H1 (cell line): ENCODE data around the gene CRYBA4. TPM values are rescaled to one million over a fixed set of nuclear protein-coding genes. Genes with fewer than 3 reads are reported as not detected.
A peak's percentile ranks its signal among the peaks of the same experiment; 100 is the strongest.

Source experiments
- CTCF ChIA-PET: fragments of 300-600 bp; sonication (Branson Sonifier 250); formaldehyde crosslinking; loops from one replicate; lab custom pipeline; 2021; ENCODE audit not compliant: partially characterized antibody; lab: Charles Lee
- POLR2A ChIA-PET: fragments of 300-600 bp; sonication (Branson Sonifier 250); formaldehyde crosslinking; loops from one replicate; lab custom pipeline; 2021; ENCODE audit warnings: inconsistent platforms; ENCODE audit not compliant: partially characterized antibody; lab: Charles Lee
- DNase-seq, 2 experiments: peaks; one replicate each; pipeline versions ENCODE4 v3.0.0 to v3.0.0-alpha.2; 2010 to 2022; ENCODE audit warnings: low spot score in 2 of 2, low read depth in 1 of 2, mixed read lengths in 1 of 2
- FAIRE-seq: peaks from 2 replicates; lab custom pipeline; 2011; peaks lifted over from hg19 to GRCh38; lab: Jason Lieb, UNC
- H2AFZ ChIP-seq: 2 replicates; pipeline ENCODE4 v1.8.1; 2012; ENCODE audit warnings: low read length, inconsistent platforms
- H2AK5ac ChIP-seq: 2 replicates; pipeline ENCODE4 v1.6.1; 2013; ENCODE audit warnings: low read depth, low read length
- H2BK120ac ChIP-seq: replicated peaks from 2 replicates; pipeline ENCODE3; 2013; ENCODE audit warnings: low read depth, low read length, inconsistent platforms
- H2BK12ac ChIP-seq: 2 replicates; pipeline ENCODE4 v1.6.1; 2013; ENCODE audit warnings: low read depth, low read length
- H2BK15ac ChIP-seq: 2 replicates; pipeline ENCODE4 v1.6.1; 2013; ENCODE audit warnings: low read length
- H2BK20ac ChIP-seq: 2 replicates; pipeline ENCODE4 v1.6.1; 2013; ENCODE audit warnings: low read length
- H2BK5ac ChIP-seq: 2 replicates; pipeline ENCODE4 v1.6.1; 2013; ENCODE audit warnings: low read depth, low read length
- H3K14ac ChIP-seq: 2 replicates; pipeline ENCODE4 v1.6.1; 2013; ENCODE audit warnings: inconsistent platforms; ENCODE audit not compliant: insufficient read length
- H3K18ac ChIP-seq: 2 replicates; pipeline ENCODE4 v1.6.1; 2013; ENCODE audit warnings: low read length; ENCODE audit errors: extremely low read depth
- H3K23ac ChIP-seq: 2 replicates; pipeline ENCODE4 v1.6.1; 2013; ENCODE audit warnings: inconsistent platforms; ENCODE audit not compliant: insufficient read length
- H3K23me2 ChIP-seq: 2 replicates; pipeline ENCODE4 v1.6.1; 2013; ENCODE audit warnings: low read depth, low read length
- H3K27ac ChIP-seq: 2 replicates; pipeline ENCODE4 v1.6.1; 2011; ENCODE audit warnings: low read depth, low read length, inconsistent platforms
- H3K27me3 ChIP-seq, 4 experiments: replicated peaks in 1 of 4; 1 replicate in 1 of 4; 2 replicates in 3 of 4; pipeline versions ENCODE4 v1.6.1 to v1.8.1; 2011 to 2013; ENCODE audit warnings: low read length in 3 of 4, mild to moderate bottlenecking in 3 of 4, inconsistent platforms in 2 of 4, mixed read lengths in 2 of 4, moderate library complexity in 1 of 4; ENCODE audit not compliant: control insufficient read depth in 3 of 4, insufficient read depth in 3 of 4; ENCODE audit errors: extremely low read depth in 1 of 4
- H3K36me3 ChIP-seq, 4 experiments: 2 replicates each; pipeline versions ENCODE4 v1.6.1 to v1.8.1; 2011 to 2013; ENCODE audit warnings: mild to moderate bottlenecking in 4 of 4, low read length in 3 of 4, moderate library complexity in 2 of 4, control low read depth in 1 of 4, inconsistent platforms in 1 of 4; ENCODE audit not compliant: insufficient read depth in 4 of 4, control insufficient read depth in 2 of 4
- H3K4ac ChIP-seq: replicated peaks from 2 replicates; pipeline ENCODE3; 2013; ENCODE audit warnings: low read length, low read depth, mixed read lengths, inconsistent platforms; ENCODE audit not compliant: insufficient read length
- H3K4me1 ChIP-seq, 4 experiments: replicated peaks in 1 of 4; 1 replicate in 1 of 4; 2 replicates in 3 of 4; pipeline versions ENCODE4 v1.6.1 to v1.8.1; 2011 to 2013; ENCODE audit warnings: low read length in 3 of 4, inconsistent platforms in 2 of 4, mixed read lengths in 1 of 4; ENCODE audit not compliant: insufficient read depth in 4 of 4, control insufficient read depth in 3 of 4
- H3K4me2 ChIP-seq, 2 experiments: 2 replicates each; pipeline versions ENCODE4 v1.6.1 to v1.8.1; 2011 to 2013; ENCODE audit warnings: low read depth in 2 of 2, low read length in 2 of 2, control low read depth in 1 of 2, inconsistent platforms in 1 of 2, mild to moderate bottlenecking in 1 of 2; ENCODE audit not compliant: insufficient read depth in 1 of 2
- H3K4me3 ChIP-seq, 4 experiments: fragments of 200-600, 300-600 bp in 1 of 4; sonication (generic), shearing (Covaris generic), sonication (Bioruptor Twin) in 1 of 4; 2 replicates each; pipeline versions ENCODE4 v1.5.1 to v1.8.1; 2011 to 2016; ENCODE audit warnings: low read length in 4 of 4, low read depth in 3 of 4, control low read depth in 2 of 4, inconsistent platforms in 2 of 4, mild to moderate bottlenecking in 2 of 4, mixed read lengths in 1 of 4, moderate library complexity in 1 of 4; ENCODE audit not compliant: insufficient read depth in 2 of 4; ENCODE audit errors: extremely low read depth in 1 of 4
- H3K56ac ChIP-seq: replicated peaks from 2 replicates; pipeline ENCODE3; 2013; ENCODE audit warnings: low read depth, mild to moderate bottlenecking, mixed read lengths, low read length, inconsistent platforms; ENCODE audit not compliant: insufficient read length
- H3K79me1 ChIP-seq: 2 replicates; pipeline ENCODE4 v1.6.1; 2013; ENCODE audit warnings: low read depth, low read length, control low read depth
- H3K79me2 ChIP-seq, 2 experiments: 2 replicates each; pipeline versions ENCODE4 v1.6.1 to v1.8.1; 2012 to 2013; ENCODE audit warnings: low read length in 2 of 2, mild to moderate bottlenecking in 2 of 2, inconsistent platforms in 1 of 2; ENCODE audit not compliant: insufficient read depth in 2 of 2, control insufficient read depth in 1 of 2
- H3K9ac ChIP-seq, 4 experiments: replicated peaks in 1 of 4; 1 replicate in 1 of 4; 2 replicates in 3 of 4; pipeline versions ENCODE4 v1.6.1 to v1.8.1; 2011 to 2013; ENCODE audit warnings: low read depth in 3 of 4, low read length in 3 of 4, control low read depth in 2 of 4, mild to moderate bottlenecking in 2 of 4, moderate library complexity in 2 of 4, inconsistent platforms in 1 of 4; ENCODE audit errors: extremely low read depth in 1 of 4
- H3K9me3 ChIP-seq, 2 experiments: 2 replicates each; pipeline versions ENCODE4 v1.6.1 to v1.8.1; 2012 to 2013; ENCODE audit warnings: mild to moderate bottlenecking in 2 of 2, moderate library complexity in 2 of 2, control low read depth in 1 of 2, inconsistent platforms in 1 of 2, low read depth in 1 of 2, low read length in 1 of 2, mixed read lengths in 1 of 2; ENCODE audit not compliant: insufficient read depth in 2 of 2
- H4K20me1 ChIP-seq, 2 experiments: replicated peaks in 1 of 2; 2 replicates each; pipeline versions ENCODE3 to v1.8.1; 2011 to 2013; ENCODE audit warnings: inconsistent platforms in 2 of 2, low read length in 2 of 2, mild to moderate bottlenecking in 1 of 2; ENCODE audit not compliant: insufficient read depth in 2 of 2, control insufficient read depth in 1 of 2
- H4K5ac ChIP-seq: 2 replicates; pipeline ENCODE4 v1.6.1; 2013; ENCODE audit warnings: low read length, low read depth, mixed read lengths, inconsistent platforms; ENCODE audit not compliant: insufficient read length
- H4K8ac ChIP-seq: 2 replicates; pipeline ENCODE4 v1.8.0; 2013; ENCODE audit warnings: mild to moderate bottlenecking, moderate library complexity, low read length, inconsistent platforms; ENCODE audit not compliant: insufficient read depth; ENCODE audit errors: extremely low read depth
- H4K91ac ChIP-seq: replicated peaks from 2 replicates; pipeline ENCODE3; 2013; ENCODE audit warnings: low read length, mixed read lengths, inconsistent platforms; ENCODE audit not compliant: insufficient read length
- ATF2 ChIP-seq: IDR thresholded peaks from 2 replicates; pipeline ENCODE4 v1.6.1; 2012; ENCODE audit warnings: low read length, inconsistent platforms
- E2F6 ChIP-seq: IDR thresholded peaks from 2 replicates; pipeline ENCODE4 v1.6.1; 2012; ENCODE audit warnings: inconsistent platforms
- HDAC6 ChIP-seq: IDR thresholded peaks from one replicate; pipeline ENCODE4 v1.7.1; 2012; ENCODE audit warnings: low read depth, mild to moderate bottlenecking, inconsistent platforms, low read length, moderate library complexity
- JUND ChIP-seq: IDR thresholded peaks from 2 replicates; pipeline ENCODE4 v1.6.1; 2011; ENCODE audit warnings: mild to moderate bottlenecking, improper control_type of control experiment, low read length
- NRF1 ChIP-seq: IDR thresholded peaks from 2 replicates; pipeline ENCODE4 v1.6.1; 2011; ENCODE audit warnings: mild to moderate bottlenecking, low read depth, low read length, improper control_type of control experiment
- RAD21 ChIP-seq, 2 experiments: IDR thresholded peaks in 1 of 2; conservative IDR thresholded peaks in 1 of 2; 2 replicates each; pipeline ENCODE4 v1.6.1; 2011; ENCODE audit warnings: low read depth in 2 of 2, low read length in 2 of 2, improper control_type of control experiment in 1 of 2, inconsistent platforms in 1 of 2, mild to moderate bottlenecking in 1 of 2, moderate library complexity in 1 of 2
- RNF2 ChIP-seq: fragments of 200-900, 300-1000 bp; sonication (generic); IDR thresholded peaks from 2 replicates; pipeline ENCODE4 v1.7.1; 2016; ENCODE audit warnings: borderline replicate concordance, low read depth, mild to moderate bottlenecking, antibody characterized with exemption, low read length; ENCODE audit not compliant: poor library complexity, severe bottlenecking; ENCODE audit errors: missing control alignments
- USF2 ChIP-seq: IDR thresholded peaks from 2 replicates; pipeline ENCODE4 v1.6.1; 2011; ENCODE audit warnings: low read length, improper control_type of control experiment
- WGBS, 2 experiments: shearing (Covaris generic) in 1 of 2; methylation state at CpG; one replicate each; pipeline versions ENCODE4 v1.1.6 to v1.1.7; 2013 to 2015; ENCODE audit warnings: low lambda C conversion rate in 2 of 2, mixed read lengths in 2 of 2, inconsistent platforms in 1 of 2, low coverage in 1 of 2, missing lambda C conversion rate in 1 of 2; ENCODE audit not compliant: insufficient replicate concordance in 2 of 2, insufficient coverage in 1 of 2, insufficient read length in 1 of 2; ENCODE audit errors: extremely low coverage in 1 of 2, missing lambda C conversion rate in 1 of 2; 5-methylcytosine and 5-hydroxymethylcytosine counted together
- polyA plus RNA-seq, 7 experiments: library from polyadenylated mRNA; depleted of rRNA in 3 of 7; stranded (reverse) in 5 of 7; unstranded in 2 of 7; fragments of >200 nt in 5 of 7; fragments of 200-250 nt in 2 of 7; gene quantifications; 1 replicate in 5 of 7; 2 replicates in 1 of 7; 4 replicates in 1 of 7; pipeline versions ENCODE4 v1.2.1 to v1.2.3, GENCODE V29; 2011 to 2013; ENCODE audit warnings: missing spikeins in 2 of 7, mixed read lengths in 2 of 7
- total RNA-seq: library from RNA; stranded (reverse); fragmentation: NEBNext Ultra II Directional; extraction: Animal tissue kit (Norgen Biotek cat#: 25700); gene quantifications from 2 replicates; pipeline ENCODE4 v1.2.1, GENCODE V29; 2021

CRYBA4 gene
- total and polyA plus RNA-seq, 2 of the 8 experiments (the other 6 are each of a cell fraction or from before 2014, with no cell fraction given): 0.67 to 3.1 TPM

GRCh38 chr22:26646158-26646557, 24.4 kb downstream of the CRYBA4 start:
- H3K4me3 ChIP-seq: peak overlapping the region in 1 of 4 experiments; percentile 10; a peak in 1 of 8 replicates
- peaks cover 15 to 68% (median 41%) of the 10 kb centered on the region in 4 experiments for H3K4me1 ChIP-seq
- no peak for TF ChIP-seq JUND
- TF ChIP-seq RAD21 (IDR thresholded peaks at IDR 0.05 in 1 of 2, conservative IDR thresholded peaks at IDR 0.05 in 1 of 2; ENCODE audit: low read depth in 2 of 2, low read length in 2 of 2): no peak
- no peak for TF ChIP-seq RNF2
- TF ChIP-seq HDAC6: no peak
- no peak for TF ChIP-seq E2F6
- TF ChIP-seq NRF1: no peak
- no peak for TF ChIP-seq USF2
- TF ChIP-seq ATF2: no peak

More at GRCh38 chr22:26646158-26646557, 24.4 kb downstream of the CRYBA4 start:
- Histone ChIP-seq H3K23me2 (peaks cover 9% of the 10 kb centered on the region; the same call in 1 of the 2 replicates), H2AK5ac (0 out of 2 replicates have a peak overlapping the region, but pooled peaks have one; percentile 14), H2BK20ac (peak overlapping the region; percentile 11; the same call in 1 of the 2 replicates), H2BK5ac (peak overlapping the region; percentile 18; the same call in 1 of the 2 replicates), H4K8ac (no peak overlapping the region), H3K27ac (no peak overlapping the region), H2AFZ (no peak overlapping the region), H4K5ac (peak overlapping the region; percentile 43), H3K14ac (no peak overlapping the region), H2BK15ac (no peak overlapping the region), H3K23ac (no peak overlapping the region), H2BK120ac (peak overlapping the region; percentile 8), H3K79me1 (0 out of 2 replicates have a peak, but pooled peaks cover 2% of the 10 kb centered on the region), H2BK12ac (peak overlapping the region; percentile 81; the same call in 1 of the 2 replicates), H3K27me3 (0 out of 7 replicates have a peak, but pooled peaks cover 0 to 4% (median 0%) of the 10 kb centered on the region in 4 experiments), H3K4ac (peak overlapping the region; percentile 0), H3K9ac (no peak overlapping the region), H3K79me2 (no peaks in the 10 kb centered on the region), H3K4me2 (peak overlapping the region; percentile 30 to 43; a peak in 3 of 4 replicates), H3K18ac (peak overlapping the region; percentile 53; the same call in 1 of the 2 replicates), H3K56ac (no peak overlapping the region), H4K91ac (peak overlapping the region; percentile 5), H3K36me3 (no peaks in the 10 kb centered on the region), H3K9me3 (no peaks in the 10 kb centered on the region), H4K20me1 (no peaks in the 10 kb centered on the region)
- ChIA-PET CTCF (interaction anchor here (0.6 kb wide), 1 partner anchor 14 kb away, joined by 3 read pairs; no protein-coding TSS in a partner anchor), POLR2A (interaction anchor here (1.2 to 1.5 kb wide), 3 partner anchors 24 to 116 kb away, joined by 3 to 5 read pairs (median 4); no protein-coding TSS in a partner anchor)
- WGBS, 2 experiments: 80% methylated on average over 5 of the region's 5 CpGs; no CpG with 5 or more reads in 1 of the 2 experiments
- no peak for DNase-seq
- no peak for FAIRE-seq
